ENCODE measurements around the gene STX17.

DNA sequence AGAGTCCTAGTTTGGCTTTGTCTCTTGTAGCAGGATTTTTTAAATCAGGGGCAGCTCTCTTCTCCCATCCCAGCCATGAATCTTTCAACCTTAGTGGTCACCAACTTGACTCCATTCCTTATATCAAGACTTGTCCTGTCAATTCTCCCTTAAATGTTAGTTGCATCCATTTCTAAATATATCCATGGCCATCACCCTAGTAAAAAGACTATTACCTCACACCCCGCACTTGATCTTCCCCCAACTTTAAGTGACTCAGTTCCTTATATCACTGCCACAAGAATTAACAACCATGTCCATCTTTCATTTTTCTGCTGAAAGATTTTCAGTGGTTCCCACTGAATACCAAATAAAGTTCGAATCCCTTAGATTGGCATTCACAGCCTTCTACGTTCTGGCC is 67.0 kb downstream of the STX17 start:
- TF ChIP-seq POLR2A (IDR thresholded peaks at IDR 0.05) (no peak), CTCF (IDR thresholded peaks at IDR 0.05) (no peak), POLR2AphosphoS5 (IDR thresholded peaks at IDR 0.05) (no peak), EP300 (IDR thresholded peaks at IDR 0.05) (no peak)

Measured in gastroesophageal sphincter (tissue), 3 donors.